GM21619 (cell line): Measurements from ENCODE around the gene NT5E.

Experiments used
- ATAC-seq: cut with Tn5 transposase; IDR thresholded peaks from one replicate; pipeline ENCODE4 v1.9.1; 2021; ENCODE audit not compliant: unreplicated experiment

The NT5E gene

DNA sequence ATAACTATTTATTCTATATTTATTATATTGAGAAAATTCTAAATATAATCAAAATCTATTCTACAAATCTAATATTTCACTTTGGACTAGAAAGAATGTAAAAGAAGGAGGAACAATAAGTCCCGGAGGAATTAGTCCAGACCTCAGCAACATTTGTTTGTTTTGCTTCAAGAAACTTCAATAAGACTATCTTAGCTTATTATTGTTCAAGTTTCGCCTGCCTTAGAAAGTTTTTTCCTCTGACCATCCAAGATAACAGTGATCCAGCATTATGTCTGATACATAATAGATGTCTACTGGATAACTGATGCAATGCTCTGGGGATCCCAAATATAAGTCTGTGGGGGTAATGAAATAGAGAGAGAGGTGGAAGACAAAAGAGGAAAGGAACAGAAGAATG lies 28.7 kb upstream of the NT5E start:
- ATAC-seq, result no peak

DNA sequence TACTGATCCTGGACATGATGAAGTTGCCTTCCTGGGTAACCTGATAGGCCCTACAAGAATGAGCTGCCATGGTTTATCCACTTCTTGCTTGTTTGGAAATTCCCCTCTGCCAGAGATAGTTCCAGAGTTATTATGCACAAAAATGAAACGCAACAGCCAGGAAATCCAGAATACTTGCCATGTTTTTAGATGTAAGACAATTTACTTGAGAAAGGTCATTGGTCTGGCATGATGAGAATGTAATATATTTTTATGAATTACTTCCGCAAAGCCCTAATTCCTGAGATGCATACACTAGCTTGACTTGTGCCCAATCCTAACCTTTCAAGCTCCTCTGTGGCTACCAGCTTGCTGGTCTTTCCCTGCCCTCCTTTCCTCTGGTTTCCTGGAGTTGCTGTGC lies 27.9 kb upstream of the NT5E start:
- ATAC-seq, result no peak

DNA sequence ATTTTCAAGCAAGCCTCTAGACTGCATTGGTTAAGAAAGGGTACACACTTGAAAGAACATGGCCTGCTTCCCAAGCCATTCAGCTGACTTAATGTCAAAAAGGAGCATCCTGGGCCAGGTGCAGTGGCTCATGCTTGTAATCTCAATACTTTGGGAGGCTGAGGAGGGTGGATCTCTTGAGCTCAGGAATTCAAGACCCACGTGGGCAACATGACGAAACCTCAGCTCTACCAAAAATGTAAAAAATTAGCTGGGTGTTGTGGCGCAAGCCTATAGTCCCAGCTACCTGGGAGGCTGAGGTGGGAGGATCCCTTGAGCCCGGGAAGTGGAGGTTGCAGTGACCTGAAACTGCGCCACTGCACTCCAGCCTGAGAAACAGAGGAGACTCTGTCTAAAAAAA lies 26.9 kb upstream of the NT5E start:
- no peak for ATAC-seq

DNA sequence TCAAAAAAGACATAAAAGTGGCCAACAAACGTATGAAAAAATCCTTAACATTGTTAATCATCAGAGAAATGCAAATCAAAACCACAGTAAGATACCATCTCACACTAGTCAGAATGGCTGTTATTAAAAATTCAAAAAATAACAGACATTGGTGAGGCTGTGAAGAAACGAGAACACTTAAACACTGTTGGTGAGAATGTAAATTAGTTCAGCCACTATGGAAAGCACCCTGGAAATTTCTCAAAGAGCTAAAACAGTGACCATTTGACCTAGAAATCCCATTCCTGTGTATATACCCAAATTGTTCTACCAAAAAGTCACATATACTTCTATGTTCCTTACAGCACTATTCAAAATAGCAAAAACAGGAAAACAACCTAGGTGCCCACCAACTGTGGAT lies 24.9 kb upstream of the NT5E start:
- no peak for ATAC-seq

DNA sequence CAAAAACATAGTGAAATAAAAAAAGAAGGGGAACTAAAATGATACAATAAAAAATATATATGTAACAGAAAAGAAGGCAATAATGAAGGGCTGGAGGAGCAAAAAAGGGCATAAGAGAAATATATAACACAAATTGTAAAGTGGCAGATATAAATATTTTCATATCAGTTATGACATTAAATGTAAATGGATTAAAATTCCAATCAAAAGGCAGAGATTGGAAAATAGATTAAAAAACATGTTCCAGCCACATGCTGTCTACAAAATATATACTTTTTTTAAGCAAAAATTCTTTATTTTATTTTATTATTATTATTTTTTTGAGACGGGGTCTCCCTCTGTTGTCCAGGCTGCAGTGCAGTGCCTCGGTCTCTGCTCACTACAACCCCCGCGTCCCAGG lies 23.9 kb upstream of the NT5E start:
- no peak for ATAC-seq

DNA sequence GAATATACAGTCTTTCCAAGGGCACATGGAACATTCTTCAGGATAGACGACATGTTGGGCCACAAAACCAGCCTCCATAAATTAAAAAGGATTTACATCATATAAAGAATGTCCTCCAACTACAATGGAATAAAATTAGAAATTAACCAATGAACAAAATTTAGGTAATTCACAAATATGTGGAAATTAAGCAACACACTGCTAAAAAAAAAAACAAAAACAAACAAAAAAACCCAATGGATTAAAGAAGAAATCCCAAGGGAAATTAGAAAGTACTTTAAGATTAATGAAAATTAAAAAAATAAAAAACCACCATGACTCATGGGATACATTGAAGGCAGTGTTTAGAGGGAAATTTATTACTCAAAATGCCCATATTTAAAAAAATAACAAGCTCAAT lies 21.4 kb upstream of the NT5E start:
- ATAC-seq, result no peak

DNA sequence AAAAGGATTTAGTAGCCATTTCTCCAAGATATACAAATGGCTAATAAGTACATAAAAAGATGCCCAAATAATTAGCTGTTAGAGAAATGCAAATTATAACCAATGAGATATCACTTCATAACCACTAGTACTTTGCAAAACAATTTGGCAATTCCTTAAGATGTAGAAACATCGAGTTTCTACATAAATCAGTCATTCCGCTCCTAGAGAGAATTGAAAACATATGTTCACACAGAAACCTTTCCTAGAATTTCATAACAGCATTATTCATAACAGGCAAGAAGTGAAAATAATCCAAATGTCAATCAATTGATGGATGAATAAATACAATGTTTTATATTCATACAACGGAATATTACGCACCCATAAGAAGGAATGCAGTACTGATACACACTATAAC lies 20.5 kb upstream of the NT5E start:
- ATAC-seq, result no peak

DNA sequence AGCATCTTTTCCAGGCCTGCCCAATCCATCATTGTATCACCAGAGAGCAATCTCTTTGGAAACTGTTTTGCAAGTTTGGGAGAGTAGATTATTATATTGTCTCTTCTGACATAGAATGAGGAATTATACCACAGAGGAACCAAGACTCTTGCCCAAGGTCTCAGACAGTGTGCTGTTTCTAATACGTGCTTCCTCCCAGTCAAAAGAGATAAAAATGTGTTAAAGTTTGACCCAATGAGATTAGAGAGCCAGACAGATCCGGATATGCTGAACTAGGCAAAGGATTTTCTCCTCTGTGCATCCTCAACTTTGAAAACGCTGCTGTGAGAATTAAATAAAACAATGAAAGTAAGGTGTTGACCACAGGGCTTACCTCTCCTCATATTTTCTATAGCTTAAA lies 18.6 kb upstream of the NT5E start:
- no peak for ATAC-seq

DNA sequence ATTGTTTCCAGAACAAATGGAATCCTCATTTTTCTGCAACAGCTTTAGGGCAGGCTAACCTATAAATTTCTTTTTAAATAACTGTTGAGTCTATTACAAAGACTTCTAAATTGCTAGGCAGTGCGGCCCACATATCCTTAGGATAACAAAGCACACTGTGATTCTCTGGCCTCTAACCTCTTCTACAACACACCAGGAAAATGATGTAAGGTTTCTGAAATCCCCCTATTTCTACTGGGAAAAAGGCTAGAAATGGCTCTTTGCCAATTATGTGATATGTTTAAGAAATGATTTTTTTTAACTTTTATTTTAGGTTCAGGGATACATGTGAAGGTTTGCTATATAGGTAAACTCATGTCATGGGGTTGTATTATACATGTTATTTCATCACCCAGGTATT lies 17.3 kb upstream of the NT5E start:
- ATAC-seq, result no peak

DNA sequence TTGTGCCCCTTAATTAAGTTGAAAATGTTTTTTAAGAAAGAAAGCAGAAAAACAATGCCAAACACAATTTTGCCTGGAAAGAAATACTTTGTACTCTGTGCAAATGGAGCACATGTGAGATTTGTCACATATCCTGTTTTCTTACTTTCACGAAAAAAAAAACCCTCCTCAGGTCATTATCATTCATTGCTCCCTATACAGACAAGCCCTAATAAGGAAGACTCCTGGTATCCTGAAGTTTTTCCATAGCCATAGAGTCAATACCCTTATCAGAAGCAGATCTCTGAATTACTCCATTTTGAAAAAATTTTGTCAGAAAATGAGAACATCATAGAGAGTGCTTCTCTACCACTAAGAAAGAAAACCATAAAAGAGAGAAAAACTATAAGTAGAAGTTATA lies 14.0 kb upstream of the NT5E start:
- no peak for ATAC-seq

DNA sequence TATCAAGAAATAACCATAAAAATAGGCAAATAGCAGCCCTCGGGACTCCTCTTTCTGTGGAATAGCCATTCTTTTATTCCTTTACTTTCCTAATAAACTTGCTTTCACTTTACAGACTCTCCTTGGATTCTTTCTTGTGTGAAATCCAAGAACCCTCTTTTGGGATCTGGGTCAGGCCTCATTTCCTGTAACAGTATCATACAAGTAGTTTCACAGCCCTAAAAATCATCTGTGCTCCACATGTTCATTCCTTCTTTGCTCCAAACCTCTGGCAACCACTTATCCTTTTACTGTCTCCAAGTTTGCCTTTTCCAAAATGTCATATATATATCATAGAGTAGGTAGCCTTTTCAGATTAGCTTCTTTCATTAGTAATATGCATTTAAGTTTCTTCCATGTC lies 13.5 kb upstream of the NT5E start:
- no peak for ATAC-seq

DNA sequence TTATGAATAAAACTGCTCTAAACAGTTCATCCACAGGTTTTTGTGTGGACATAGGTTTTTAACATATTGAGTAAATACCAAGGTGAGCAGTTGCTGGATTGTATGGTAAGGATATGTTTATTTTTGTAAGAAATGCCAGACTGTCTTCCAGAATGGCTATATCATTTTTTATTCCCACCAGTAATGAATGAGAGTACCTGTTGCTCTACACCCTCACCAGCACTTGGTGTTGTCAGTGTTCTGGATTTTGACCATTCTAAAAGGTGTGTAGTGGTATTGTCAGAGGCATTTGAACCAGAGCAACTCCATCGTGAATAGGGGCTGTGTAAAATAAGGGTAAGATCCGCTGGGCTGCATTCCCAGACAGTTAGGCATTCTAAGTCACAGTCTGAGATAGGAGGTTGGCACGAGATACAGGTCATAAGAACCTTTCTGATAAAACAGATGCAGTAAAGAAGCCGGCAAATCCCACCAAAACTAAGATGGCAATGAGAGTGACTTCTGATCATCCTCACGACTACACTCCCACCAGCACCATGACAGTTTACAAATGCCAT lies 12.9 kb upstream of the NT5E start:
- ATAC-seq, result no peak

DNA sequence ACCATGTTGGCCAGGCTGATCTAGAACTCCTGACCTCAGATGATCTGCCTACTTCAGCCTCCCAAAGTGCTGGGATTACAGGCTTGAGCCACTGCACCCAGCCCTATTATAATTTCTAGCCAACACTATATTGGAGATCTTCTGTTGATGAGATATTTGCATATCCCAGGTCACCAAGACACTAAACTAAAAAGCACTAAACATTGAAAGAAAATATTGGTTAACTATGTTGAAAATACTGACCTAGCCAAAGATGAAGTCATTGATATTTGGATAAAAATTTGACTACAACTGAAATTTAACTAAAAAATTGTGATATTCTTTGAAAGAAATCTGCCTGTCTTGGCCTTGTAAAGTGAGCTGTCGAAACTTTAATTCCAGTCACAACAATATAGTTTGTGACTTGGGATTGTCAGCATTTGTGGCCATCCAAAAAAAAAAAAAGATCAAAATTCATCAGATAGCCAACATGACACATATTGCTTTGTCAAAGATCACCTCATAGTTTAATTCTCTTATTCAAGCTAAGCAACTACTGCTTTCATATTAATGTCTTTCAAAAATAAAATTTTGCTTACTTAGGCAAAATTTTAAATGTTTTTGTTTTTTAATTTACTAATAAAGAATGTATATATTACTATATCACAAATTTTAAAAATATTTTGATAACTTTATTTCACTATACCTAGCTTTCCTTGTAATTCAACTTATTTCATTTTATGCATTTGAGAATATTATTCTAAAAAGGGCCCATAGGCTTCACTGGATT lies 6.3 kb upstream of the NT5E start:
- ATAC-seq, result no peak

DNA sequence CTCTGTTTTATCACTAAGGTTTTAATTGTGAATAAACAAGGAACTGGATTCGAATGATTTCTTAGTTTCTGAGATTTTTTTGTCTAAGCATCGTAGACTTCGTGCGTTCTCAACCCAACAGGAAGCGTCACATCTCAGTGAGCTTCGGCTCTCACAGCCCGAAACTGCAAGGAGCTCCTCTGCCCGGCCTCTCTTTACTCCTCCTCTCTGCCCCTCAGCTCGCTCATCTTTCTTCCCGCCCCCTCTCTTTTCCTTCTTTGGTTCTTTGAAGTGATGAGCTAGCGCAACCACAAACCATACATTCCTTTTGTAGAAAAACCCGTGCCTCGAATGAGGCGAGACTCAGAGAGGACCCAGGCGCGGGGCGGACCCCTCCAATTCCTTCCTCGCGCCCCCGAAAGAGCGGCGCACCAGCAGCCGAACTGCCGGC lies 480 bp upstream of the NT5E start:
- ATAC-seq, result peak; percentile 70

DNA sequence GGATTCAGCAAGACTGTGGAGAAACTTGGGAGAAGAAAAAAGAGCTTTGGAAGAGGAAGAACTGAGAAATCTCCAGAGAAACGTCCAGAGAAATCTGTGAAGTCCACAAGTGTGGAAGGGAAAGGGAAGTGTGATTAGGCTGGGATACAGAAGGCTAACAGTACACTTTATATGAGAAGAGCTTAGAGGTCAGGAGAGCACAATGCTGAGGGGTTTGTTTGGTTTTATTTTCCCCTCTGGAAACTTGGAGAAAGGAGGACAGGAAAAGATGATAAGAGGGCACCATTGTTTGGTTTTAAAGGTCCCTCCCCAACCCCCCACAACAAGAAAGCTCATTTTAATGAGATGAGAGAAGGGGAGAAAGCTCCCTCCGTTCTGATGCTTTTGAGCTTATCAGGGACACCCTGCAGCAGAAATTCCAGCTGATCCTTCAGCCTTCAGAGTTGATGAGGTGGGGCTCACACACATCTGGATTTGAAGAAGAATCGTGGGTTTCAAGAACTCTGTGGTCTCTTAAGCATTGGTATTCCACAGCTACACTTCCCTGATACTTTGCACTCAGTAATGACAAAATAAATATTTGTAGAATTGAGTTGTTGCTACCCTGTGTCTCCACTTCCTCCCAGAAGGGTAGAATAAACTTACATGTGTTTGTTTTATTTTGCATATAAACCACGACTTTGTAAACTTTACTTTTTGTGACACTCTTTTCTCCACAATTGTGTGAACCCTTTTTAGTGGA lies 1.9 kb downstream of the NT5E start:
- no peak for ATAC-seq

DNA sequence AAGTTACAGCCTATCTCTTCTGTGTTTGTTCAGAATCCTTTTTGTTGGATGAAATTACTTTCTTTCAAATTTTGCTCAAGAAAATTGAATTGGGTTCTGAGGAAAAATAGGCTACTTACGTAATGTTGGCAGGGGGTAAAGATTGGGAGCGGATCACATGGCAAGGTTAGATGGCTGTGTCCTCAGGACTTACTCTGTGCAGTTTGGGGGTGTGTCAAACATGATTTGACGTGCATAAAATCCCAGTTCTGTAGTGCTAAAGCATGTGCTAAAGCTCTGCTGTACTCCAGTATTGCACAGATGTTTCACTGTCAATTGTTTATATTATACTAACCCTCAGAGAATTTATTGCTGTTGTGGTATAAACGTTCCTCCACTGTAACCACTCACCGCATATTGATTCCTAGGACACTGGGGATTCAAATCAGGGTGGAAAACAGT lies 2.6 kb downstream of the NT5E start:
- no peak for ATAC-seq

DNA sequence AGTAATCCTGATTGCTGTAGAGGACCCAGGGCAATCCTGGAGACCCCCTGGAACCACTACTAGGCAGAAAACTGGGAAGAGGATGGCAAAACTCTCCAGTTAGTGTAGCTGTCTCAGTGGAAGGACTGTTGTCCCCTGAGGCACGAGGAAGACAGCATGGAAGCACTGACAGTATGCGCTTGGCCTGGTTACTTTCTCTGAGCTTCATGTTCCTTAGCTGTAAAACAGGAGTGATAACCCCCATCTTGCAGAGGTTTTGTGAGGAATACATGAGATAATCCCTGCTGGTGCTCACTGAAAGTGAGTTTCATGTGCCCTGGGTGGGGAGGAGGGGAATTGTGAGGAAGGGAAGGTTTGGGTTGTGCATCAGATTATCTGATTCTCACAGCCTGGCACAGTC lies 3.2 kb downstream of the NT5E start:
- ATAC-seq, result no peak

DNA sequence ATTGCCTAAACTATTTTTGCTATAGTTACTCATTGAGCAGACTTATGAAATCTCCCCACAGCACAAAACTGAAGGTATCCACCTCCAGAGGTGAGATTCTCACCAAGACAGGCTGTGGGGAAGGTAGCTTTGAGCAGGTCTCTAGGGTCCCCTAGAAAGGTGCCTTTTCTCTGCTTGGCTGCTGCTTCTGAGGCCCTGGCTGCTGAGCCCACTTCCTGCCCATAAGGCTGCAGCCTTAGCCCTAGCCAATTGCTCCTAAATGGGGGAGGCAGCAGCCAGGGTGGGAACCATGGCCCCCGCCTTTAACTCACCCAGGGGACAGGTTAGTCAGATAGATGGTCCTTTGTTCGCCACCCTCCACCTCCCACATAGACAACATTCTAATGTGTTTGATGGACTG lies 3.6 kb downstream of the NT5E start:
- ATAC-seq, result no peak

DNA sequence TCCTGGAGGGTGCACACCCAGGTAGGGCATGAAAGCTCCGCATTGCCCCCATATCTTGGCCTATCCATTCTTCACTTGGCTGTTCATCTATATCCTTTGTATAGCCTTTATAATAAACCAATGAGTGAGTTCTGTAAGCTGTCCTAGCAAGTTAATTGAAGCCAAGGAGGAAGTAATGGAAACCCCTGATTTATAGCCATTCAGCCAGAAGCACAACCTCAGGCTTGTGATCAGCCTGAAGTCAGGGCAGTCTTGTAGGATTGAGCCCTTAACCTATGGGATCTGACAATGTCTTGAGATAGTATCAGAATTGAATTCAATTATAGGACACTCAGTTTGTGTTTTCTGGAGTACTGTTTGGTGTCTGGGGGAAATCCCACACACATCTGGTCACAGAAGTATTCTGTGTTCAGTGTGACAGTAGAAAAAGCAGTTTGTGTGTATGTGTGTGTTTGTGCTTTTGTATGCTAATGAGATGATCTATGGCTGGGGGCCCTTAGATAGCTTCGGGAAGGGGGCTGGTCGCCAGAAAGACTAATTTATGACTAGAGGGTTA lies 5.7 kb downstream of the NT5E start:
- ATAC-seq, result no peak

DNA sequence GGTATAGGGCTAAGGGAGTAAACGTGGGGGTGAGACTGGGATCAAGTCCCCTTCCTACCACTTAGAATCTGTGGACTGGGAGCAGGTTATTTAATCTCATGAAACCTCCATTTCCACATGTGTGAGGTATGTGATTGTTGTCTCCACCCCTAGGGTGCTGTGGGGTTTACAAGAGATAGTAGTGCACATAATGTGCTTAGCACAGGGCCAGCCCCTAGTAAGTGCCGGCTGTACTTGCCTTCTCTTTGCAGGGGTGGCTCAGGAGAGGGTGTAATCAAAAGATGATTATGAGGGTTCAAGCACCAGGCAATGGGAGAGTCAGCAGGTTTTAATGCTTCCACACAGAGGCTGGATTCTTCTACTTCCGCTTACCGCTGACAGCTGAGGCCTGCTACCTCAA lies 6.9 kb downstream of the NT5E start:
- ATAC-seq, result no peak

DNA sequence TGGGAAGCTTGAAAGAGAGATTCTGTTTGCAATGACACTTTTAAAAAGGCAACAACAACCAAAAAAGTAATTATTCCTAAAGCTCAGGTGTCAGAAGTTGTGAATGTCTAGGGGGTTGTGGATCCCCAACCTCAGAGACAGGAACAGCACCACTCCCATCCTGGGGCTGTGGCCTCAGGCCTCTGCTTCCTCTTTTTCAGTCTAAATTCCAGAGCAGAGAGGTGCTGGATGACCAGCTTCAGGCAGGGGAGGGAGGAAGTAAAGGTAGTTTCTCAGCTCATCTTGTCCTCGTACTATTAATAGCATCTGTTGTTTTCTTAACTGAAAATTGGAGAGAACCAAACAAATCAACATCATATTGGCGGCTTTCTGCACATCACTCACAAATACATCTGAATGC lies 8.3 kb downstream of the NT5E start:
- no peak for ATAC-seq

DNA sequence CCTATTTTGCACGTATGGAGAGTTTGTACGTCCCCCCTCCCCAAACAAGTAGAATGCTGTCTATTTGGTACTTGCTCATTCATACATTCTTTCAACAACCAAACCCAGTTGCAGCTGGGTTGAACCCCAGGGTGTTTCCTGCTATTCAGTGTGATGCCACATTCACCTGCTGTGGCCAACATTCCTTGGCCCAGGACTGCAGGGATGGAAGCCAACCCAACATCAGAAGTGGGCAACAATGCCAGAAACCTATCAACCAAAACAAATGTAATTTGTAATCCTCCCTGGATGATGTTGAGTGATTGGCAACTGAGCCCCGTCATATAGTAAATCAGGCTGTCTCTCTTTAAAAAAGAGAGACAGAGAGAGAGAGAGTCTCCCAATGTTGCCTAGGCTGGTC lies 8.9 kb downstream of the NT5E start:
- ATAC-seq, result no peak
